HepG2 (cell line): ENCODE results near the gene HFM1. TPM values are rescaled to one million over a fixed set of nuclear protein-coding genes. Genes with fewer than 3 reads are reported as not detected.

ENCODE experiments used
- ATAC-seq: fragments of 200-7000 bp; cut with Tn5 transposase; 3 replicates; pipeline ENCODE4 v1.9.1; 2020; ENCODE audit warnings: mild to moderate bottlenecking, moderate library complexity
- BruUV-seq: library from RNA; stranded (reverse); fragments of 400-500 nt; replicated peaks from 2 replicates; lab custom pipeline; 2021; lab: Mats Ljungman, UMichigan
- CTCF ChIA-PET: fragments of 300-600 bp; formaldehyde crosslinking; extraction: SDS; loops from one replicate; lab custom pipeline; 2021; ENCODE audit warnings: low total read pairs, inconsistent platforms, low intra/inter-chr PET ratio; lab: Yijun Ruan, JAX
- POLR2A ChIA-PET: fragments of 350-600 bp; sonication (Branson Sonifier 250); formaldehyde crosslinking; loops from one replicate; lab custom pipeline; 2020; ENCODE audit warnings: antibody characterized with exemption, inconsistent platforms; lab: Yijun Ruan, JAX
- DNase-seq: peaks from one replicate; pipeline ENCODE4 v3.0.0-alpha.2; 2015; ENCODE audit warnings: low spot score
- FAIRE-seq: peaks from 3 replicates; lab custom pipeline; 2011; peaks lifted over from hg19 to GRCh38; lab: Jason Lieb, UNC
- H2AFZ ChIP-seq: one replicate; pipeline ENCODE4 v1.6.1; 2011; ENCODE audit warnings: low read length, inconsistent platforms
- H3K27ac ChIP-seq: fragments of 300-600 bp; 3 replicates; pipeline ENCODE4 v1.8.0; 2011; ENCODE audit warnings: mixed run types, mild to moderate bottlenecking, mixed read lengths, low read length, inconsistent platforms; ENCODE audit not compliant: insufficient read depth; ENCODE audit errors: extremely low read length
- H3K27me3 ChIP-seq, 2 experiments: fragments of 200-600 bp in 1 of 2; 2 replicates in 1 of 2; 3 replicates in 1 of 2; pipeline versions ENCODE4 v1.6.0 to v1.8.0; 2011; ENCODE audit warnings: low read length in 2 of 2, mild to moderate bottlenecking in 2 of 2, moderate library complexity in 2 of 2, inconsistent platforms in 1 of 2; ENCODE audit not compliant: insufficient read depth in 2 of 2, control insufficient read depth in 1 of 2
- H3K36me3 ChIP-seq, 2 experiments: fragments of 200-600 bp in 1 of 2; replicated peaks in 1 of 2; 2 replicates in 1 of 2; 3 replicates in 1 of 2; pipeline versions ENCODE4 v1.5.1 to v1.8.0; 2011; ENCODE audit warnings: low read length in 2 of 2, inconsistent platforms in 1 of 2; ENCODE audit not compliant: insufficient read depth in 2 of 2, control insufficient read depth in 1 of 2
- H3K4me1 ChIP-seq: 2 replicates; pipeline ENCODE4 v1.5.1; 2012; ENCODE audit warnings: low read length, inconsistent platforms; ENCODE audit not compliant: insufficient read depth
- H3K4me2 ChIP-seq: 2 replicates; pipeline ENCODE4 v1.6.0; 2011; ENCODE audit warnings: low read depth, low read length, inconsistent platforms
- H3K4me3 ChIP-seq, 3 experiments: fragments of 200-600 bp in 1 of 3; sonication (generic), shearing (Covaris generic) in 1 of 3; replicated peaks in 1 of 3; 2 replicates each; pipeline ENCODE4 v1.5.1; 2011 to 2016; ENCODE audit warnings: low read length in 3 of 3, inconsistent platforms in 2 of 3, low read depth in 2 of 3, mild to moderate bottlenecking in 2 of 3, control low read depth in 1 of 3, mixed read lengths in 1 of 3; ENCODE audit not compliant: insufficient read depth in 1 of 3
- H3K79me2 ChIP-seq: one replicate; pipeline ENCODE4 v1.6.1; 2011; ENCODE audit warnings: low read length, inconsistent platforms; ENCODE audit not compliant: insufficient read depth
- H3K9ac ChIP-seq: 2 replicates; pipeline ENCODE4 v1.6.0; 2011; ENCODE audit warnings: mild to moderate bottlenecking, low read depth, low read length, inconsistent platforms; ENCODE audit not compliant: insufficient read depth
- H3K9me3 ChIP-seq: 2 replicates; pipeline ENCODE4 v1.5.1; 2012; ENCODE audit warnings: mild to moderate bottlenecking, low read length
- H4K20me1 ChIP-seq: 2 replicates; pipeline ENCODE4 v1.6.0; 2011; ENCODE audit warnings: inconsistent platforms, mild to moderate bottlenecking, low read length, moderate library complexity; ENCODE audit not compliant: insufficient read depth
- AHDC1 ChIP-seq: sonication (generic); formaldehyde crosslinking; IDR thresholded peaks from 2 replicates; pipeline ENCODE4 v1.5.1; 2020; ENCODE audit warnings: mild to moderate bottlenecking, missing genetic modification reagents, borderline replicate concordance
- ARID2 ChIP-seq: sonication (generic); formaldehyde crosslinking; IDR thresholded peaks from 2 replicates; pipeline ENCODE4 v1.8.1; 2022; ENCODE audit warnings: mild to moderate bottlenecking, missing genetic modification reagents, borderline replicate concordance
- KDM3A ChIP-seq: IDR thresholded peaks from 2 replicates; pipeline ENCODE4 v1.6.1; 2018; ENCODE audit warnings: low read depth, missing compliant biosample characterization
- MEIS1 ChIP-seq: sonication (generic); formaldehyde crosslinking; IDR thresholded peaks from 2 replicates; pipeline ENCODE4 v1.9.0; 2021; ENCODE audit warnings: mild to moderate bottlenecking, missing genetic modification reagents, moderate library complexity, borderline replicate concordance
- NRL ChIP-seq: sonication (generic); formaldehyde crosslinking; IDR thresholded peaks from 2 replicates; pipeline ENCODE4 v1.5.0; 2020; ENCODE audit warnings: missing genetic modification reagents, mild to moderate bottlenecking, moderate library complexity, borderline replicate concordance
- RNF2 ChIP-seq: fragments of 450-650 bp; conservative IDR thresholded peaks from 2 replicates; pipeline ENCODE4 v1.6.1; 2016; ENCODE audit warnings: low read depth
- ZBTB7B ChIP-seq: sonication (generic); formaldehyde crosslinking; IDR thresholded peaks from 2 replicates; pipeline ENCODE4 v1.4.0; 2020; ENCODE audit warnings: missing genetic modification reagents
- ZFYVE20 ChIP-seq: sonication (generic); formaldehyde crosslinking; IDR thresholded peaks from 2 replicates; pipeline ENCODE4 v1.8.0; 2023; ENCODE audit warnings: low read depth, mild to moderate bottlenecking, moderate library complexity, missing genetic modification reagents, borderline replicate concordance
- ZNF10 ChIP-seq: sonication (generic); formaldehyde crosslinking; IDR thresholded peaks from 2 replicates; pipeline ENCODE4 v1.4.0; 2020; ENCODE audit warnings: mild to moderate bottlenecking, low read depth, missing genetic modification reagents, borderline replicate concordance
- ZNF142 ChIP-seq: sonication (generic); formaldehyde crosslinking; IDR thresholded peaks from 2 replicates; pipeline ENCODE4 v1.4.0; 2020; ENCODE audit warnings: missing genetic modification reagents
- ZNF30 ChIP-seq: sonication (generic); formaldehyde crosslinking; IDR thresholded peaks from 2 replicates; pipeline ENCODE4 v1.5.0; 2020; ENCODE audit warnings: mild to moderate bottlenecking, missing genetic modification reagents
- ZNF326 ChIP-seq: sonication (generic); formaldehyde crosslinking; IDR thresholded peaks from 2 replicates; pipeline ENCODE4 v1.4.0; 2020; ENCODE audit warnings: missing genetic modification reagents, borderline replicate concordance
- ZNF337 ChIP-seq: sonication (generic); formaldehyde crosslinking; IDR thresholded peaks from 2 replicates; pipeline ENCODE4 v1.5.1; 2020; ENCODE audit warnings: missing genetic modification reagents, low read depth, mild to moderate bottlenecking, borderline replicate concordance
- ZNF768 ChIP-seq: sonication (generic); formaldehyde crosslinking; IDR thresholded peaks from 2 replicates; pipeline ENCODE4 v1.4.0; 2020; ENCODE audit warnings: missing genetic modification reagents
- WGBS: methylation state at CpG from one replicate; pipeline ENCODE4 v1.1.6; 2017; ENCODE audit warnings: low lambda C conversion rate; 5-methylcytosine and 5-hydroxymethylcytosine counted together
- in situ Hi-C: cut with HindIII; loops from 2 replicates; pipeline ENCODE4 v1.10.0; 2017; ENCODE audit warnings: low pct_unique_long_range_greater_than_20kb; ENCODE audit not compliant: extremely low pct_ligation_motif_present
- intact Hi-C: fragments of 100-400 bp; cut with micrococcal nuclease; formaldehyde crosslinking; loops from one replicate; pipeline ENCODE4 v1.10.0; 2022; ENCODE audit not compliant: unreplicated experiment
- polyA plus RNA-seq, 8 experiments: library from polyadenylated mRNA; depleted of rRNA in 3 of 8; stranded (reverse) in 7 of 8; unstranded in 1 of 8; fragments of >200 nt; fragmentation: Illumina TruSeq in 4 of 8; extraction: Trizol in 4 of 8; gene quantifications; 2 replicates each; pipeline versions ENCODE4 v1.2.1 to v1.2.3, GENCODE V29; 2011 to 2016; ENCODE audit warnings: low read depth in 4 of 8, missing spikeins in 1 of 8, mixed read lengths in 1 of 8; ENCODE audit not compliant: insufficient read depth in 1 of 8
- total RNA-seq, 5 experiments: library from RNA; depleted of rRNA; stranded (reverse); fragments of >200 nt; fragmentation: Illumina TruSeq; extraction: Trizol; gene quantifications; 2 replicates each; pipeline ENCODE4 v1.2.3, GENCODE V29; 2016; ENCODE audit warnings: low read depth in 1 of 5

The HFM1 gene
- total and polyA plus RNA-seq, 2 of the 13 experiments (the other 11 are each of a cell fraction or from before 2014, with no cell fraction given), result 0.29 to 1.4 TPM

DNA sequence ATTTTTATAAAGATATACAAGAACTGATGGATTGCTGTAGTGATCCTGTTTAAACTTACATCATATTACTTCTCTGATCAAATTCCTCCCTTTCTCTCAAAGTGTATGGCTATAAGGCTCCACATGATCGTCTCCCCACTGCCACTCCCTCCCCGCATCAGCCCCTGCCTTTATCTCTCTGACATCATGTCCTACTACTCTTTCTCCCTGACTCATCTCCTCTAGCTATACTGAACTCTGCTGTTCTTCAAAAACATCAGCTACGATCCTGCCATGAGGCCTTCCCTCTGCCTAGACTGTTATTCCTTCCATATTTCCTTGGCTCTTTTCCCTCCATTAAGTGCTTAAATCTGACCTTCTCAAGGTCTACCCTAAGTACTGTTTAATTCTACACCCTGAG is 22.8 kb downstream of the HFM1 start:
- H3K27ac ChIP-seq, result no peak overlapping the region
- no peaks in the 10 kb centered on the region for H3K9me3 ChIP-seq
- no peaks in the 10 kb centered on the region for H3K27me3 ChIP-seq
- H3K36me3 ChIP-seq, result no peaks in the 10 kb centered on the region
- no peak overlapping the region for H2AFZ ChIP-seq
- H3K9ac ChIP-seq, result no peak overlapping the region
- no peak for FAIRE-seq
- H3K4me2 ChIP-seq, result no peak overlapping the region
- no peaks in the 10 kb centered on the region for H4K20me1 ChIP-seq
- ATAC-seq, result no peak
- WGBS, result 18% methylated on average over 3 of the region's 3 CpGs
- intact Hi-C loops (no loop called here), in situ Hi-C loops (no loop called here)
- POLR2A ChIA-PET, result no interaction called here
- no TSS peak for BruUV-seq
- H3K4me3 ChIP-seq, result no peak overlapping the region
- CTCF ChIA-PET, result no interaction called here
- H3K79me2 ChIP-seq, result no peaks in the 10 kb centered on the region
- TF ChIP-seq ZNF768 (CRISPR knock-in tag) (no peak), ZNF326 (no peak), ZNF30 (CRISPR knock-in tag) (no peak), ZNF10 (CRISPR knock-in tag) (no peak), RNF2 (no peak), ZFYVE20 (CRISPR knock-in tag) (no peak), ZBTB7B (CRISPR knock-in tag) (no peak), KDM3A (CRISPR knock-in tag) (no peak), ZNF142 (CRISPR knock-in tag) (no peak), MEIS1 (CRISPR knock-in tag) (no peak), AHDC1 (CRISPR knock-in tag) (no peak), NRL (CRISPR knock-in tag) (no peak), ZNF337 (CRISPR knock-in tag) (no peak), ARID2 (CRISPR knock-in tag) (no peak)
- no peak for DNase-seq
- no peaks in the 10 kb centered on the region for H3K4me1 ChIP-seq
